Right cardiac atrium (tissue), 5 donors: ENCODE data around the gene EHD2. TPM values are rescaled to one million over a fixed set of nuclear protein-coding genes. Genes with fewer than 3 reads are reported as not detected.
"Not testable (repeated sequence)": the region's sequence is repeated elsewhere in the genome, so short reads cannot be mapped to it uniquely, and the experiment has no call there.

ENCODE experiments used
- ATAC-seq, 2 donors: fragments of 200-7000 bp; cut with Tn5 transposase; one replicate each; pipeline versions ENCODE4 v1.8.0 to v1.9.1; 2020; ENCODE audit warnings: moderate library complexity in 2 of 2, mild to moderate bottlenecking in 1 of 2
- DNase-seq, 3 donors: peaks; one replicate each; pipeline ENCODE4 v3.0.0-alpha.2; 2020
- H3K27ac ChIP-seq: one replicate; pipeline ENCODE4 v1.5.1; 2013; ENCODE audit warnings: mild to moderate bottlenecking, low read length, control low read depth, moderate library complexity
- H3K27me3 ChIP-seq: one replicate; pipeline ENCODE4 v1.6.1; 2013; ENCODE audit not compliant: control insufficient read depth, insufficient read depth
- H3K4me1 ChIP-seq: one replicate; pipeline ENCODE4 v1.6.1; 2013; ENCODE audit warnings: low read length; ENCODE audit not compliant: control insufficient read depth, insufficient read depth
- H3K4me3 ChIP-seq: one replicate; pipeline ENCODE4 v1.5.1; 2013; ENCODE audit warnings: low read length, control low read depth
- H3K9me3 ChIP-seq: one replicate; pipeline ENCODE4 v1.6.1; 2013; ENCODE audit warnings: low read length; ENCODE audit not compliant: control insufficient read depth
- WGBS: extraction: QIAGEN DNeasy Blood & Tissue Kit; methylation state at CpG from one replicate; pipeline ENCODE4 v1.1.7; 2013; 5-methylcytosine and 5-hydroxymethylcytosine counted together
- intact Hi-C, 4 donors: fragments of 100-400 bp; cut with DNase I; formaldehyde crosslinking; loops; one replicate each; pipeline versions ENCODE4 v1.11.0 to v1.14.0; 2022 to 2023
- polyA plus RNA-seq: library from polyadenylated mRNA; stranded (reverse); fragments of 200-250 nt; gene quantifications from one replicate; pipeline ENCODE4 v1.2.3, GENCODE V29; 2013
- total RNA-seq, 4 donors: library from RNA; stranded (reverse); fragmentation: NEBNext Ultra II Directional; extraction: Animal tissue kit (Norgen Biotek cat#: 25700); gene quantifications; one replicate each; pipeline ENCODE4 v1.2.1, GENCODE V29; 2021
- donor health status: healthy with polysubstance abuse.
- donor health status: DM: no; HTN: yes; CAD: no.
- donor health status: DM: no; HTN: no; CAD: no.
- donor health status: DM: no; HTN: yes; CAD: no; lungs with severe emphysema.
- donor health status: DM: yes; HTN: yes; CAD: no.

The EHD2 gene
- total and polyA plus RNA-seq, 5 donors: 32.8 to 61.9 (median 38.7) TPM

- DNase-seq (no peak), ATAC-seq (no peak)
- H3K27me3 ChIP-seq: no peaks in the 10 kb centered on the region
- H3K9me3 ChIP-seq: no peaks in the 10 kb centered on the region
- H3K27ac ChIP-seq: no peak overlapping the region
- 91% methylated on average over 3 of the region's 3 CpGs for WGBS
- H3K4me1 ChIP-seq: no peaks in the 10 kb centered on the region
- intact Hi-C loops: no loop called here
- H3K4me3 ChIP-seq: no peak overlapping the region
Observed at GRCh38 chr19:47769534-47769933, 56.3 kb downstream of the EHD2 start.

- 80% methylated on average over 6 of the region's 6 CpGs for WGBS
- ATAC-seq: not testable (repeated sequence)
Observed at GRCh38 chr19:47771291-47771690, 58.1 kb downstream of the EHD2 start.

DNA sequence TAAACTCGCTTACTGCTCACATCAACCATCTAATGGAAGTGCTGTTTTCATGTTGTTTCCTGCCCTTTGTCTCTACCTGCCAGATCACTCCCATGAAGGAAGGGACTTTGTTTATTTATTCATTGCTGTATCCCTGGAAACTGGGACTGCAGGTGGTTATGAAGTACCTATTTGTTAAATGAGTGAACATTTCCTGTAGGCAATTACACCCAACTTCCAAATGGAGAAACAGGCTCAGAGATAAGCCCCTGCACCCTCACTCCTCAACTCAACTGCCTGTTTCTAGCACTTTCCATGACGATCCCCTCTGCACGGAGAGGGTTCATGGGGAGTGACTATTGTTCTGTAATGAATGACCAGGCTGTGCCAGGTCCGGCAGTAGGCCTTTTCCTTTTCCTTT is 63.3 kb downstream of the EHD2 start:
- Histone ChIP-seq H3K4me3 (no peak overlapping the region), H3K27ac (no peak overlapping the region), H3K27me3 (no peaks in the 10 kb centered on the region), H3K9me3 (no peaks in the 10 kb centered on the region), H3K4me1 (peaks cover 6% of the 10 kb centered on the region)
- intact Hi-C loops: no loop called here
- ATAC-seq (peak in 1 of 2 donors; percentile 41), DNase-seq (no peak)
- WGBS: 59% methylated on average over 4 of the region's 4 CpGs

More at GRCh38 chr19:47771291-47771690, 58.1 kb downstream of the EHD2 start:
- H3K4me3 ChIP-seq, H3K4me1 ChIP-seq, H3K9me3 ChIP-seq, H3K27me3 ChIP-seq, H3K27ac ChIP-seq, DNase-seq, intact Hi-C loops: not testable (repeated sequence)

DNA sequence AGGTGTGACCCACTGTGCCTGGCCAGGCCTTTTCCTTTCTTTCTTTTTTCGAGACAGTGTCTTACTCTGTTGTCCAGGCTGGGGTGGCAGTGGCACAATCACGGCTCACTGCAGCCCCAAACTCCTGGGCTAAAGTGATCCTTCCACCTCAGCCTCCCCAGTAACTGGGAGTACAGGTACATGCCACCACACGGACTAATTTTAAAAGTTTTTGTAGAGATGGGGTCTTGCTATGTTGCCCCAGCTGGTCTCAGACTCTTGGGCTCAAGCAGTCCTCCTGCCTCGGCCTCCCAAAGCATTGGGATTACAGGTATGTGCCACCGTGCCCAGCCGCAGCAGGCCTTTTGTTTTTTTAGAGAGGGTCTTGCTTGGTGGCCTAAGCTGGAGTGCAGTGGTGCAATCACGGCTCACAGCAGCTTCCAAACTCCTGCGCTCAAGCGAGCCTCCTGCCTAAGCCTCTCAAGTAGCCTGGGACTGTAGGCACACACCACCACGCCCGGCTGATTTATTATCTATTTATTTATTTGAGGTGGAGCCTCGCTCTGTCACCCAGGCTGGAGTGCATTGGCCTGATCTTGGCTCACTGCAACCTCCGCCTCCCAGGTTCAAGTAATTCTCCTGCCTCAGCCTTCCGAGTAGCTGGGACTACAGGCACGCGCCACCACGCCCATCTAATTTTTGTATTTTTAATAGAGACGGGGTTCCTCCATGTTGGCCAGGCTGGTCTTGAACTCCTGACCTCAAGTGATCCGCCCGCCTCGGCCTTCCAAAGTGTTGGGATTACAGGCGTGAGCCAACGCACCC is 64.2 kb downstream of the EHD2 start:
- Histone ChIP-seq H3K27ac (peak overlapping the region; percentile 93), H3K4me3 (peak overlapping the region; percentile 86)
- H3K27me3 ChIP-seq, DNase-seq, H3K9me3 ChIP-seq, intact Hi-C loops, H3K4me1 ChIP-seq, ATAC-seq: not testable (repeated sequence)
- WGBS: 66% methylated on average over 23 of the region's 23 CpGs

- peak; percentile 91 for ATAC-seq
- peak; percentile 81 to 92 (median 91) for DNase-seq
- H3K27ac ChIP-seq: peak within 1 kb of the TSS; percentile 93
- no peaks in the 10 kb centered on the region for H3K9me3 ChIP-seq
- under 1% methylated on average over 65 of the region's 65 CpGs for WGBS
- intact Hi-C loops: no loop called here
- peak within 1 kb of the TSS; percentile 86 for H3K4me3 ChIP-seq
- H3K27me3 ChIP-seq: no peaks in the 10 kb centered on the region
- peaks cover 8% of the 10 kb centered on the region for H3K4me1 ChIP-seq
Observed at GRCh38 chr19:47778049-47778953, 65.1 kb downstream of the EHD2 start, which contains the start of gene SELENOW. Gene SELENOW (plus strand): TSS chr19:47778703. CDS start chr19:47778786, 83 bp downstream.

GRCh38 chr19:47778954-47779351 is 65.7 kb downstream of the EHD2 start:
- Histone ChIP-seq H3K4me1 (peaks cover 8% of the 10 kb centered on the region), H3K27ac (peak overlapping the region; percentile 93), H3K27me3 (no peaks in the 10 kb centered on the region), H3K9me3 (no peaks in the 10 kb centered on the region), H3K4me3 (peak overlapping the region; percentile 86)
- peak; percentile 55 to 73 (median 72) for DNase-seq
- under 1% methylated on average over 20 of the region's 20 CpGs for WGBS
- ATAC-seq: peak; percentile 34 to 58
- intact Hi-C loops: no loop called here

DNA sequence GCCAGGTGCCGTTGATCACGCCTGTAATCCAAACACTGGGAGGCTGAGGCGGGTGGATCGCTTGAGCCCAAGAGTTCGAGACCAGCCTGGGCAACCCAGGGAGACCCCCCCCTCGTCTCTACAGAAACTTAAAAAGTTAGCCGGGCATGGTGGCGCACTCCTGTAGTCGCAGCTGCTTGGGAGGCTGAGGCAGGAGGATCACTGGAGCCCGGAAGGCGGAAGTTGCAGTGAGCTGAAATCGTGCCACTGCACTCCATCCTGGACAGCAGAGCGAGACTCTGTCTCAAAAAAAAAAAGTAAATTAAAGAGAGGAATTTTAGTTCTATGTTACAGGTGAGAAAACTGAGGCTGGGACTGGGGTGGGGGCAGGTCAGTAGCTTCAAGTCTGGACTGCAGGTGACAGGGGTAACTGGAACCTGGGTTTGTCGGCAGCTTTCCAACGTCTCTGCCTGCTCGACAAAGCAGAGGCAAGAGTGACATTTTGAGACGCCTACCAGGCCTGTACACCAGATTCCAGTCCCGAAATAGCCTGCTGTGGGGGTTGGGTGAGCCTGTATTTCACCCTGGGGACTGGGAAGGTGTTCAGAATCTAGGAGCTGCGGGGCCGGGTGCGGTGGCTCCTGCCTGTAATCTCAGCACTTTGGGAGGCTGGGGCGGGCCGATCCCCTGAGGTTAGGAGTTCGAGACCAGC is 66.4 kb downstream of the EHD2 start:
- Histone ChIP-seq H3K9me3 (no peaks in the 10 kb centered on the region), H3K27ac (peak overlapping the region; percentile 93), H3K4me3 (peak overlapping the region; percentile 86), H3K27me3 (no peaks in the 10 kb centered on the region), H3K4me1 (peaks cover 8% of the 10 kb centered on the region)
- intact Hi-C loops: no loop called here
- WGBS: 35% methylated on average over 24 of the region's 24 CpGs
- peak; percentile 41 to 59 for ATAC-seq
- peak; percentile 66 to 85 (median 83) for DNase-seq

GRCh38 chr19:47780215-47780551 is 67.0 kb downstream of the EHD2 start:
- Histone ChIP-seq H3K9me3 (no peaks in the 10 kb centered on the region), H3K4me3 (peak overlapping the region; percentile 86), H3K27ac (peak overlapping the region; percentile 93), H3K4me1 (peaks cover 8% of the 10 kb centered on the region), H3K27me3 (no peaks in the 10 kb centered on the region)
- intact Hi-C loops: no loop called here
- ATAC-seq: no peak
- WGBS: 43% methylated on average over 9 of the region's 9 CpGs
- DNase-seq: no peak

- peaks cover 8% of the 10 kb centered on the region for H3K4me1 ChIP-seq
- H3K27ac ChIP-seq: peak overlapping the region; percentile 61
- 24% methylated on average over 9 of the region's 9 CpGs for WGBS
- intact Hi-C loops: no loop called here
- ATAC-seq (peak in 1 of 2 donors; percentile 10), DNase-seq (peak; percentile 48 to 80 (median 72))
- no peak overlapping the region for H3K4me3 ChIP-seq
- H3K27me3 ChIP-seq: no peaks in the 10 kb centered on the region
- no peaks in the 10 kb centered on the region for H3K9me3 ChIP-seq
Observed at GRCh38 chr19:47781590-47782262, 68.5 kb downstream of the EHD2 start.

DNA sequence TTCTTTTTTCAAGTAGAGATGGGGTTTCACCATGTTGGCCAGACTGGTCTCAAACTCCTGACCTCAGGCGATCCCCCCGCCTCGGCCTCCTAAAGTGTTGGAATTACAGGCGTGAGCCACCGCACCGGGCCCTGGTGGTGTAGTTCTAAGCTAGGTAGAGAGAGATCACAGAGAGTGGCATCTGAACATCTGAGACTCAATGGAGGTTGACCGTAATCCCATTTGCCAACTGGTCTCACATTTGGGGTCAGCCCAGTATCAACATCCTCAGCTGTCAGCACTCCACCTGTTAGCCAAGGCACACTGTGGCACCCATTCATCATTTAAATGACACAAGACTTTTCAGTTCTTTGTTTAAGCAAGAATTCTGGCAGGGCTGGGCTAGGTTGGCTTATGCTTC is 73.3 kb downstream of the EHD2 start:
- DNase-seq (no peak), ATAC-seq (no peak)
- no peak overlapping the region for H3K4me3 ChIP-seq
- H3K9me3 ChIP-seq: no peaks in the 10 kb centered on the region
- WGBS: 92% methylated on average over 7 of the region's 7 CpGs
- no peaks in the 10 kb centered on the region for H3K27me3 ChIP-seq
- intact Hi-C loops: loop anchor here in 1 of 4 donors (5.0 kb wide), 1 partner anchor 74 kb away; the partner anchor contains the start of gene EHD2
- H3K4me1 ChIP-seq: peaks cover 3% of the 10 kb centered on the region
- H3K27ac ChIP-seq: no peak overlapping the region
